GM19193 (cell line): ENCODE measurements around the gene SLC45A1.

Source experiments
- POLR2A ChIP-seq: IDR thresholded peaks from 4 replicates; pipeline ENCODE4 v1.6.1; 2011; ENCODE audit not compliant: insufficient read depth, insufficient read length; ENCODE audit errors: extremely low read depth

Gene SLC45A1

DNA sequence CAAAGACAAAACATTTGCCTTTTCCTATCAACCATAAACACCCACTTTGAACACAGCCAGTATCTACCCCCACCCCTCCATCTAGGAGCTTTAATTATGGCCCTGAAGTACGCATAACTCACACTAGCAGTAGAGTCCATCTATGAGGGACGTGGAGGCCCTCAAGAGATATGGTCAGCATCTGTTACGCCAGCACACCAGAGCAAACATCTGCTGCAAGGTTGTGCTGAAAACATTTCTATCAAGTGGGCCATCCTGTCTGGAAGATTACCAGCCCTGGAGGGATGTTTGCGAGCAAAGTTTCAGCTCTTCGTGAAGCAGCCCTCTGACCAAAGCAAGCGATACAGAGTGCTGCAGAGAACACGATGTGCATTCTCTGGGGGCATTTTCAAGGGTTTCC lies 74.6 kb downstream of the SLC45A1 start:
- TF ChIP-seq POLR2A, result no peak
